Measurements from ENCODE around the gene UNC13D.
"Not testable (repeated sequence)": the region's sequence is repeated elsewhere in the genome, so short reads cannot be mapped to it uniquely, and the experiment has no call there.

UNC13D gene

GRCh38 chr17:75851693-75851991 lies 7.4 kb upstream of the UNC13D start:
- not testable (repeated sequence) for DNase-seq (ENCODE audit: low read depth in 2 of 2, low spot score in 1 of 2)

GRCh38 chr17:75850928-75851692 lies 6.9 kb upstream of the UNC13D start:
- no peak for DNase-seq (ENCODE audit: low read depth in 2 of 2, low spot score in 1 of 2)

- DNase-seq (ENCODE audit: low read depth in 2 of 2, low spot score in 1 of 2) = no peak
Observed at GRCh38 chr17:75849724-75850123, 5.5 kb upstream of the UNC13D start.

- DNase-seq (ENCODE audit: low read depth in 2 of 2, low spot score in 1 of 2) = no peak
Observed at GRCh38 chr17:75849279-75849646, 5.1 kb upstream of the UNC13D start.

- peak; percentile 67 to 80 for DNase-seq (ENCODE audit: low read depth in 2 of 2, low spot score in 1 of 2)
Observed at GRCh38 chr17:75848523-75849278, 4.5 kb upstream of the UNC13D start.

GRCh38 chr17:75847614-75848522 lies 3.7 kb upstream of the UNC13D start:
- no peak for DNase-seq (ENCODE audit: low read depth in 2 of 2, low spot score in 1 of 2)

- no peak for DNase-seq (ENCODE audit: low read depth in 2 of 2, low spot score in 1 of 2)
Observed at GRCh38 chr17:75846692-75847613, 2.7 kb upstream of the UNC13D start.

- no peak for DNase-seq (ENCODE audit: low read depth in 2 of 2, low spot score in 1 of 2)
Observed at GRCh38 chr17:75845933-75846691, 1.9 kb upstream of the UNC13D start.

- DNase-seq (ENCODE audit: low read depth in 2 of 2, low spot score in 1 of 2) = no peak
Observed at GRCh38 chr17:75845058-75845711, 981 bp upstream of the UNC13D start.

- no peak for DNase-seq (ENCODE audit: low read depth in 2 of 2, low spot score in 1 of 2)
Observed at GRCh38 chr17:75844530-75845057, 390 bp upstream of the UNC13D start.

GRCh38 chr17:75842963-75843576 lies 1.1 kb downstream of the UNC13D start:
- DNase-seq (ENCODE audit: low read depth in 2 of 2, low spot score in 1 of 2) = no peak

GRCh38 chr17:75842411-75842810 lies 1.8 kb downstream of the UNC13D start:
- no peak for DNase-seq (ENCODE audit: low read depth in 2 of 2, low spot score in 1 of 2)

GRCh38 chr17:75840799-75841164 lies 3.4 kb downstream of the UNC13D start:
- DNase-seq (ENCODE audit: low read depth in 2 of 2, low spot score in 1 of 2) = no peak

- no peak for DNase-seq (ENCODE audit: low read depth in 2 of 2, low spot score in 1 of 2)
Observed at GRCh38 chr17:75839942-75840798, 4.0 kb downstream of the UNC13D start.

GRCh38 chr17:75838410-75838809 lies 5.8 kb downstream of the UNC13D start:
- DNase-seq (ENCODE audit: low read depth in 2 of 2, low spot score in 1 of 2) = no peak

- DNase-seq (ENCODE audit: low read depth in 2 of 2, low spot score in 1 of 2) = no peak
Observed at GRCh38 chr17:75837899-75838298, 6.3 kb downstream of the UNC13D start.

- DNase-seq (ENCODE audit: low read depth in 2 of 2, low spot score in 1 of 2) = no peak
Observed at GRCh38 chr17:75836605-75837004, 7.6 kb downstream of the UNC13D start.

GRCh38 chr17:75835654-75835987 lies 8.6 kb downstream of the UNC13D start:
- no peak for DNase-seq (ENCODE audit: low read depth in 2 of 2, low spot score in 1 of 2)

Data from stimulated activated CD8-positive, alpha-beta memory T cell treated with anti-CD3 and anti-CD28 coated beads, Interleukin-4, amount 100 ng/mL, for 1 hour (primary cell).